Adipocyte (in vitro differentiated cells): ENCODE data around the gene KLHL6.
"Not testable (repeated sequence)": the region's sequence is repeated elsewhere in the genome, so short reads cannot be mapped to it uniquely, and the experiment has no call there.

Source experiments
- DNase-seq: peaks from one replicate; pipeline ENCODE4 v3.0.0-alpha.2; 2015; ENCODE audit warnings: low read depth
- H3K27me3 ChIP-seq: replicated peaks from 2 replicates; pipeline ENCODE4 v1.7.0; 2013; ENCODE audit warnings: mild to moderate bottlenecking, low read length, moderate library complexity; ENCODE audit not compliant: control insufficient read depth, insufficient read depth
- H3K36me3 ChIP-seq: 2 replicates; pipeline ENCODE4 v1.7.0; 2013; ENCODE audit warnings: low read length, mild to moderate bottlenecking, moderate library complexity; ENCODE audit not compliant: control insufficient read depth, insufficient read depth, severe bottlenecking
- H3K4me1 ChIP-seq: 2 replicates; pipeline ENCODE4 v1.7.0; 2013; ENCODE audit warnings: mild to moderate bottlenecking, low read length, moderate library complexity; ENCODE audit not compliant: control insufficient read depth, insufficient read depth
- H3K4me3 ChIP-seq: 2 replicates; pipeline ENCODE4 v1.7.0; 2013; ENCODE audit warnings: mild to moderate bottlenecking, low read length, moderate library complexity
- H3K9ac ChIP-seq: 2 replicates; pipeline ENCODE4 v1.7.0; 2013; ENCODE audit warnings: mild to moderate bottlenecking, low read length, moderate library complexity
- H3K9me3 ChIP-seq: 2 replicates; pipeline ENCODE4 v1.7.0; 2013; ENCODE audit warnings: mild to moderate bottlenecking, low read length, moderate library complexity; ENCODE audit not compliant: control insufficient read depth

The KLHL6 gene

GRCh38 chr3:183515968-183516851 lies 39.3 kb downstream of the KLHL6 start:
- DNase-seq, result no peak
- no peaks in the 10 kb centered on the region for H3K36me3 ChIP-seq
- no peak overlapping the region for H3K4me3 ChIP-seq

GRCh38 chr3:183514021-183514420 lies 41.5 kb downstream of the KLHL6 start:
- peaks cover 6% of the 10 kb centered on the region for H3K9me3 ChIP-seq
- H3K4me1 ChIP-seq, result peaks cover 8% of the 10 kb centered on the region
- peaks cover 29% of the 10 kb centered on the region for H3K27me3 ChIP-seq
- no peak overlapping the region for H3K9ac ChIP-seq
- no peaks in the 10 kb centered on the region for H3K36me3 ChIP-seq
- H3K4me3 ChIP-seq, result no peak overlapping the region
- DNase-seq, result no peak

More at GRCh38 chr3:183515968-183516851, 39.3 kb downstream of the KLHL6 start:
- peaks cover 6% of the 10 kb centered on the region for H3K9me3 ChIP-seq
- H3K4me1 ChIP-seq, result peaks cover 4% of the 10 kb centered on the region
- H3K27me3 ChIP-seq, result peaks cover 37% of the 10 kb centered on the region
- H3K9ac ChIP-seq, result no peak overlapping the region

- peaks cover 28% of the 10 kb centered on the region for H3K27me3 ChIP-seq
- H3K36me3 ChIP-seq, result no peaks in the 10 kb centered on the region
- no peak for DNase-seq
- no peak overlapping the region for H3K9ac ChIP-seq
- H3K9me3 ChIP-seq, result peaks cover 6% of the 10 kb centered on the region
- H3K4me3 ChIP-seq, result no peak overlapping the region
- peaks cover 8% of the 10 kb centered on the region for H3K4me1 ChIP-seq
Observed at GRCh38 chr3:183513046-183513706, 42.3 kb downstream of the KLHL6 start.

- not testable (repeated sequence) for H3K9me3 ChIP-seq, H3K4me3 ChIP-seq, H3K36me3 ChIP-seq, DNase-seq, H3K4me1 ChIP-seq, H3K9ac ChIP-seq
- peaks cover 18% of the 10 kb centered on the region for H3K27me3 ChIP-seq
Observed at GRCh38 chr3:183511286-183512131, 44.0 kb downstream of the KLHL6 start.

GRCh38 chr3:183508821-183509220 lies 46.7 kb downstream of the KLHL6 start:
- peaks cover 6% of the 10 kb centered on the region for H3K27me3 ChIP-seq
- H3K4me3 ChIP-seq, result no peak overlapping the region
- no peaks in the 10 kb centered on the region for H3K36me3 ChIP-seq
- DNase-seq, result no peak
- no peak overlapping the region for H3K9ac ChIP-seq
- peaks cover 8% of the 10 kb centered on the region for H3K4me1 ChIP-seq
- H3K9me3 ChIP-seq, result peaks cover 13% of the 10 kb centered on the region

- peaks cover 6% of the 10 kb centered on the region for H3K27me3 ChIP-seq
- H3K9ac ChIP-seq, result no peak overlapping the region
- H3K9me3 ChIP-seq, result peaks cover 13% of the 10 kb centered on the region
- peaks cover 8% of the 10 kb centered on the region for H3K4me1 ChIP-seq
- no peak overlapping the region for H3K4me3 ChIP-seq
- no peaks in the 10 kb centered on the region for H3K36me3 ChIP-seq
- DNase-seq, result no peak
Observed at GRCh38 chr3:183507551-183507950, 48.0 kb downstream of the KLHL6 start.

- Histone ChIP-seq H3K27me3 (peaks cover 6% of the 10 kb centered on the region), H3K9ac (no peak overlapping the region), H3K9me3 (peaks cover 13% of the 10 kb centered on the region), H3K4me3 (no peak overlapping the region), H3K4me1 (peaks cover 6% of the 10 kb centered on the region), H3K36me3 (no peaks in the 10 kb centered on the region)
- DNase-seq, result no peak
Observed at GRCh38 chr3:183506674-183507320, 48.7 kb downstream of the KLHL6 start.

- H3K4me1 ChIP-seq, result no peaks in the 10 kb centered on the region
- peaks cover 13% of the 10 kb centered on the region for H3K9me3 ChIP-seq
- H3K36me3 ChIP-seq, result no peaks in the 10 kb centered on the region
- H3K4me3 ChIP-seq, result no peak overlapping the region
- peaks cover 18% of the 10 kb centered on the region for H3K27me3 ChIP-seq
- no peak overlapping the region for H3K9ac ChIP-seq
- no peak for DNase-seq
Observed at GRCh38 chr3:183504597-183504996, 50.9 kb downstream of the KLHL6 start.

GRCh38 chr3:183503746-183504145 lies 51.8 kb downstream of the KLHL6 start:
- no peak for DNase-seq
- peaks cover 21% of the 10 kb centered on the region for H3K27me3 ChIP-seq
- H3K9ac ChIP-seq, result no peak overlapping the region
- H3K4me1 ChIP-seq, result no peaks in the 10 kb centered on the region
- no peaks in the 10 kb centered on the region for H3K36me3 ChIP-seq
- H3K4me3 ChIP-seq, result no peak overlapping the region
- H3K9me3 ChIP-seq, result peaks cover 13% of the 10 kb centered on the region

GRCh38 chr3:183502237-183503181 lies 53.0 kb downstream of the KLHL6 start:
- DNase-seq, result peak; percentile 44
- no peaks in the 10 kb centered on the region for H3K36me3 ChIP-seq
- no peak overlapping the region for H3K9ac ChIP-seq
- peaks cover 13% of the 10 kb centered on the region for H3K9me3 ChIP-seq
- no peaks in the 10 kb centered on the region for H3K4me1 ChIP-seq
- peaks cover 15% of the 10 kb centered on the region for H3K27me3 ChIP-seq
- no peak overlapping the region for H3K4me3 ChIP-seq
